Keratinocyte (primary cell): ENCODE measurements around the gene CGB2.

Experiments used
- CTCF ChIP-seq, 3 experiments: IDR thresholded peaks in 1 of 3; conservative IDR thresholded peaks in 1 of 3; optimal IDR thresholded peaks in 1 of 3; 2 replicates in 2 of 3; 3 replicates in 1 of 3; pipeline versions ENCODE3 to v1.5.1; 2011; ENCODE audit warnings: low read length in 3 of 3, mild to moderate bottlenecking in 3 of 3, moderate library complexity in 2 of 3, control low read depth in 1 of 3, inconsistent platforms in 1 of 3; ENCODE audit not compliant: insufficient read depth in 2 of 3; ENCODE audit errors: extremely low read depth in 1 of 3
- EZH2 ChIP-seq: IDR thresholded peaks from one replicate; pipeline ENCODE4 v1.6.1; 2012; ENCODE audit warnings: inconsistent platforms, mild to moderate bottlenecking, low read length, moderate library complexity

GRCh38 chr19:49010453-49010852 is 21.2 kb upstream of the CGB2 start:
- TF ChIP-seq CTCF (optimal IDR thresholded peaks at IDR 0.05 in 1 of 3, IDR thresholded peaks at IDR 0.05 in 1 of 3, conservative IDR thresholded peaks at IDR 0.05 in 1 of 3; ENCODE audit: extremely low read depth in 1 of 3, insufficient read depth in 2 of 3, low read length in 3 of 3) (no peak), EZH2 (no peak)
